Effector CD4-positive, alpha-beta T cell (primary cell): ENCODE results near the gene OTOP2.

ENCODE experiments used
- DNase-seq: peaks from one replicate; pipeline ENCODE4 v3.0.0-alpha.2; 2020

Gene OTOP2

DNA sequence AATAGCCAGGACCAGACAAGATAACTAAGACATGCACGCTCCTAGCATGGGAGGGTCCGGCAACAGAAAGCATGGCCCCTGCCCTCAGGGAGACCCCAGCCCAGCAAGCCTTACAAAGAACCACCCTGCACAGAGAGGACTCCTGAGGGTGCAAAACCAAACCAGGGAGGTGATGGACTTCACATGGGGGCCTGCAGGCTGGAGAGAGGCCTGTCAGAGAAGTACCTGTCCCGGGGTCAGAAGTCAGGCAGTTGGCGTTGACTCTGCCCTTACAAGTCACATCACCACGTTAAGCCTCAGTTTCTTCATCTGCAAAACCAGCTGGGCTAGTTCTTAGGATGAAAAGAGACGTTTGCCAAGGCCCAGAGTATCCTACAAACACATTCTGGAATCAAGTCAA, 4.7 kb downstream of the OTOP2 start:
- DNase-seq = no peak

GRCh38 chr17:74930535-74931036, 6.5 kb downstream of the OTOP2 start:
- no peak for DNase-seq

GRCh38 chr17:74935048-74935447, 11.0 kb downstream of the OTOP2 start:
- no peak for DNase-seq

DNA sequence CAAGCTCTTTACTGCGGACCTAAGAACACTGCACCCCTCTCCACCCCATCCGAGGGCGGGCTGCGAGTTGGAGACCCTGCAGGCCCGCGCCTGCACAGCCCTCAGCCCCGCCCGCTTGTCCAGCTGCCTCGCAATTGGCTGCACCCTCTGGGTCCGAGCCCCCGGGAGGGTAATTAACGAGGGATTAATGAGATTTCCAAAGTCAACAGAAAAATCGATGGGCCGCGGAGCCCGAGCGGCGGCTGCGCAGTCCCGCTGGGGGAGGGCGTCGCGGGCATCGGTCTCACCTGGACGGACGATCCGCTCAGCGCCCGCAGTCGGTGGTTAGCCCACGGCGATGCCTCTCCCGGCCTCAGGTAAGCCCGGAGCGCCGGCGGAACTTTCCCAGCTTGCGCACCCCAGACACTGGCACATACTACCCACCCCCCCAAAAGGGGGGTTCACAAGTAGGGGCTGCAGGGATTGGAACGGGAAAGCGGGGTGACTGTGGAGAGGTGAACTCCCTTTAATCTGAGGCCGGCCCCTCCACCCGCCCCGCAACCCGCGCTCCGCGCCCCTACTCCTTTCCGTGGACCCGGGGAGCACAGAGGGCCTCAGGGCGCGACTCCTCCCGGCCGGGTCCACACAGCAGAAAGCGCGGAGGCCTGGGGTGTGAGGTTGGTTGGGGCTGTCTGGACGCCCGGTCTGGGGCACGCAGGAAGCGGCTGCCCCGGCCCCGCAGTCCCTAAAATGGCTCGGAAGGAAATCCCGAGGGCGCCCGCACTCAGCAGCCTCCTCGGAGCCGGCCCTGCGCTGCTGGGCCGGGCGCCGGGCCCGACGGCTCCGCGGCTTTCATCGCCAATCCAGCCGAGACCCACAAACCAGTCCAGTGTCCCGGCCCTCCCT, 11.8 kb downstream of the OTOP2 start, which contains the start of gene OTOP3:
TSS of gene OTOP3 (plus strand) at position 314 of the 885 bp plus-strand sequence. CDS start at position 338, 24 bp downstream.
- DNase-seq = no peak

GRCh38 chr17:74936470-74936799, 12.4 kb downstream of the OTOP2 start:
- no peak for DNase-seq

DNA sequence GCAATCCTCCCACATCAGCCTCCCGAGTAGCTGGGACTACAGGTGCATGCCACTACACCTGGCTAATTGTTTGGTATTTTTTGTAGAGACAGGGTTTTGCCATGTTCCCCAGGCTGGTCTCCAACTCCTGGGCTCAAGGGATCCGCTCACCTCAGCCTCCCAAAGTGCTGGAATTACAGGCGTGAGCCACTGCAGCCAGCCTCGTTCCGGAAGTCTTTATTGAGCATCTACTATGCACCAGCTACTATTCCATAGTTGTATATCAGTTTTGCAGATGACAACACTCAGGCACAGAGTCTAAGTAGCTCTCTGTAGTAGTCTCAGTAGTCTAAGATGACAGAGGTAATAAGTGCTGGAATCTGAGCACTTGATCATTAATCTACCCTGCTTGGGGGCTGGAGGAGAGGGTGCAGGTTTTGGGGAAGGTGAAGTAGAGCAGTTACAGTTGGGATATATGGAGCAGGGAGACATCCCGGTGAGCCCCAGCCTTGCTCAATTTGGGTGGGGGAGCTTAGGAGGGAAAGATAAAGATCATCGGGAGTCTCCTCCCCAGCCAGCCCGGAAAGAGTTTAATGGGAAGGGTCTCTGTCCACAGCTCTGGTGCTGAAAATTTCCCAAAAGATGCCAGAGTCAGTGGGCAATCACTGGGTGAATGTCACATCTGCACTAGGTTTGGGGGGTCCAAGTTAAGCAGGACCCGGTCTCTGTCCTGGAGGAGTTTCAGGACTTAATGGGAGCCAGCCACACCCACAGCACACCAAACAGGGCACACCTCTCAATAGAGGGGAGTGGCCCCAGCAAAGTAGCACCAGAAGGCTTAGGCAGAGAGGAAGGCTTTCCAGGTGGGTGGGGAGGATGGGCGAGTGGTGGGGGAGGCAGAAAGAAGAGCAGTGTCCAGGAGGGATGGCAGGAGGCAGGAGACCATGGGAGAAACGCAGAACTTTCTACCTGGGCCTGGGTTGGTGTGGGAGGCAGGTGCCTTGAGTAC, 13.3 kb downstream of the OTOP2 start:
- no peak for DNase-seq

DNA sequence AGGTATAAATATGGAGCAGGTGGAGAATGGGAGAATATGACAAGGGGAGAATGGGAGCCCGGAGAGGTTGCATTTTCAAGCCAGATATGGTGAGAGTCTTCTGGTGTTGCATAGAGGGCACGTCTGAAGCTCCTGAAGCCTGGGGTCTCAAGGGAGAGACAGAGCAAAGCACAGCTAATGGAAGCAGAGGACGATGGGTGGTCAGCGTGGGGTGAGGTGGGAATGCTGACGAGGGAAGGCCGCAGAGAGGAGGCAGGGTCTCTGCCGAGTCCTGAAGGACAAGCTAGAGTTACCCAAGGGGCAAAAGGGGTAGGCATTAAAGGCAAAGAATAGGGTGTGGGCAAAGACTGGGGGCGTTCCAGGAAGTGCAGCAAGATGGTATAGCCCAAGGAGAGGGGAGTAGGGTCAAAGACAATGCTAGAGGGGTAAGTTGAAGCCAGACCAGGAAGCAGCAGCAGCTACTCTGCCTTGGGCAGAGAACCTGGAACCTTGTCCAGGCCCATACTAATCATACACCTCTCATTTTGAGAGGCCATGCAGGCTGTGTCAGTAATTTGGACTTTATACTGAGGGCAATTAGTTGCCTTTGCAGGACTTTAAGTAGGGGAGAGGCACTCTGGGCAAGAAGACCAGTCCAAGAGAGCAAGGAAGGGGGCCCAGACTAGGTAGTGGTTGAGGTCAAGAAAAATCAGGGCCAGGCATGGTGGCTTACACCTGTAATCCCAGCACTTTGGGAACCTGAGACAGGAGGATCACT, 14.3 kb downstream of the OTOP2 start:
- no peak for DNase-seq

GRCh38 chr17:74939534-74939933, 15.5 kb downstream of the OTOP2 start:
- DNase-seq = no peak

DNA sequence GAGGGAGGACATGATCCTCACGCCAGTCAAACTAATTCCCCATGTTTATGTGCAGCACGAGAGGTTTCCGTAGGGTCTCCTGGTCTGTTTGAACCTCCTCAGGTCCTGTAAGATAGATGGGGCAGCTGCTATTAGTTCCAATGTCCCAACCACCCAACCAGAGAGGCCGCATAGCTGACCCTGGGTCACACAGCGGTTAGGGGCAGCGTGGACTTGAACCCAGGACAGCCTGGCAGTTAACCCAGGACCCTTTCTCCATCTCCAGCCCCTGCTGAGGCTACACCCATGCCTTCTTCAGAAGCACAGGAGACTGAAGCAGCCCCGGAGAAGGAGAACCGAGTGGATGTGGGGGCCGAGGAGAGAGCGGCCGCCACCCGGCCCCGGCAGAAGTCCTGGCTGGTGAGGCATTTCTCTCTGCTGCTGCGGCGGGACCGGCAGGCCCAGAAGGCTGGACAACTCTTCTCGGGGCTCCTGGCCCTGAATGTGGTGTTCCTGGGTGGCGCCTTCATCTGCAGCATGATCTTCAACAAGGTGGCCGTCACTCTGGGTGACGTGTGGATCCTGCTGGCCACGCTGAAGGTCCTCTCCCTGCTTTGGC, 17.2 kb downstream of the OTOP2 start:
- DNase-seq = no peak

DNA sequence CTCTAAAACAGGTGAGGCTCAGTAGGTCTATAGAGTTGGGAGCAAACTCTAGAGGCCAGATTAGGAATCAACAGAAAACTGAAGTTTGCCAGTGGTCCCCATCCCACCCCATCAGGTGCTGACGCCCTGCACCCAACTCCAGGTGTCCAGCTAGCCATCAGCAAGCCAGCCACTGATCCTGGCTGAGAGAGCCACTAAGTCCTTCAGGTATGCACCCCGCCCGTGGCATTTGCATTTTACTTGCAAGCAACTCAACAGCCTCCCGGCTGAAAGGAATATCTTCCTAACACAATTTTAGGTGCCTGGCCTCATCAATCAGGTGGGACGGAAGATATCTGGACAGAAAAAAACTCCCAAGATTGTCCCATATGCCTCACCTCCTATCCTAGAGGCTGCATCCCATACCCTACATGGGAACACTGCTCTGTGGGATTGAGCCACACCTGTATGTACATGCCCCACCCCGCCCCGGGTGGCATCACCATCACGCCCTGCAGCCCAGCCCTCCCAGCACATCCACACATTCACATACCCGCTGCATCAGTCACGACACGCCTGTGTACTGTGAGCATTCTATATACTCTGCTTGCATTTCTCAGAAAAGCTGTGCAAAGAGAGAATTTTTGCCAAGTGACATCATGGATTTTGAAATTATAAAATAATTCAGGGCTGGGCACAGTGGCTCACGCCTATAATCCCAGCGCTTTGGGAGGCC, 19.9 kb downstream of the OTOP2 start:
- DNase-seq = no peak

GRCh38 chr17:74945543-74945942, 21.5 kb downstream of the OTOP2 start:
- DNase-seq = no peak

DNA sequence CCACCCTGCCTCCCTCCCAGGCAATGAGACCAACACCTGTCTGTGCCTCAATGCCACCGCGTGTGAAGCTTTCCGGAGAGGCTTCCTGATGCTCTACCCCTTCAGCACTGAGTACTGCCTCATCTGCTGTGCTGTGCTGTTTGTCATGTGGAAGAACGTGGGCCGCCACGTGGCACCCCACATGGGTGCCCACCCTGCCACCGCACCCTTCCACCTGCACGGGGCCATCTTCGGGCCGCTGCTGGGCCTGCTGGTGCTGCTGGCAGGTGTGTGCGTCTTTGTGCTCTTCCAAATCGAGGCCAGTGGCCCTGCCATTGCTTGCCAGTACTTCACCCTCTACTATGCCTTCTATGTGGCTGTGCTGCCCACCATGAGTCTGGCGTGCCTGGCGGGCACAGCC, 22.6 kb downstream of the OTOP2 start:
- DNase-seq = no peak

DNA sequence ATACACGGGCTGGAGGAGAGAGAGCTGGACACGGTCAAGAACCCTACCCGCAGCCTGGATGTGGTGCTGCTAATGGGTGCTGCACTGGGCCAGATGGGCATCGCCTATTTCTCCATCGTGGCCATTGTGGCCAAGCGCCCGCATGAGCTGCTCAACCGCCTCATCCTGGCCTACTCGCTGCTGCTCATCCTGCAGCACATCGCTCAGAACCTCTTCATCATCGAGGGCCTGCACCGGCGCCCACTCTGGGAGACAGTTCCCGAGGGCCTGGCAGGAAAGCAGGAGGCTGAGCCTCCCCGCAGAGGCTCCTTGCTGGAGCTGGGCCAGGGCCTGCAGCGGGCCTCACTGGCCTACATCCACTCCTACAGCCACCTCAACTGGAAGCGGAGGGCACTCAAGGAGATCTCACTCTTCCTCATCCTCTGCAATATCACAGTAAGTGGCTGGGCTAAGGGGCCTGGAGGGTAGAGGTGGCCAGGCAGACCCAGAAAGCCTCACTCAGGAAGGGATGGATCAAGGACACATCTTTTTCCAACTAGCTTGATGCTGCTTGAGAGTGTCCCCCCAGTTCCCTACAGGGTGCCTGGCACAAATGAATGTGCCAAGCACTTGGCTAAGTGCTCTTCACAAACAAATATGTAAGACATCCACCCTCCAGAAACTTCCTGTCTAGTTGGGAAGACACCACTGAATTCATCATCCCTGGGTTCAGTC, 23.1 kb downstream of the OTOP2 start:
- DNase-seq = no peak

GRCh38 chr17:74949455-74950115, 25.5 kb downstream of the OTOP2 start:
- DNase-seq = no peak

GRCh38 chr17:74950207-74950606, 26.1 kb downstream of the OTOP2 start:
- no peak for DNase-seq

DNA sequence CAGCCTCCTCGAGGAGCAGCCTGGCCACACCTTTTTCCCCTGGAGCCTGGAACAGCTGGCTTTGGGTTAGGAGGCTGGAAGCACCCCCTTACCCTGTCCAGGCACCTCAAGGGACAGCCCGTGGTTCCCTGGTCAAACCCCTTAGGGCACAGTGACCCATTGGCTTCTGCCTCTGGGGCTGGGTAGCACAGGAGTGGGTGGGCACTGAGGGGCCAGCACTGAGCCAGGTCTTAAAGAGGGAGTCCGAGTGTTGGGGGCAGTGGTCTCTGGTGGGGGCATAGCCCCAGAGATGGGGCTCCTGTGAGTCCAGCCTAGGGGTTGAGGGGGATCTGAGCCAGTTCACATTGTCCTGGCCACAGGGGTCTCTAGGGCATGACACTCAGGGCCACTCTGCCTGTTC, 27.0 kb downstream of the OTOP2 start:
- no peak for DNase-seq

GRCh38 chr17:74951680-74952421, 27.8 kb downstream of the OTOP2 start:
- no peak for DNase-seq

- DNase-seq = no peak
These were observed 28.5 kb downstream of the OTOP2 start for GRCh38 chr17:74952431-74953133.

DNA sequence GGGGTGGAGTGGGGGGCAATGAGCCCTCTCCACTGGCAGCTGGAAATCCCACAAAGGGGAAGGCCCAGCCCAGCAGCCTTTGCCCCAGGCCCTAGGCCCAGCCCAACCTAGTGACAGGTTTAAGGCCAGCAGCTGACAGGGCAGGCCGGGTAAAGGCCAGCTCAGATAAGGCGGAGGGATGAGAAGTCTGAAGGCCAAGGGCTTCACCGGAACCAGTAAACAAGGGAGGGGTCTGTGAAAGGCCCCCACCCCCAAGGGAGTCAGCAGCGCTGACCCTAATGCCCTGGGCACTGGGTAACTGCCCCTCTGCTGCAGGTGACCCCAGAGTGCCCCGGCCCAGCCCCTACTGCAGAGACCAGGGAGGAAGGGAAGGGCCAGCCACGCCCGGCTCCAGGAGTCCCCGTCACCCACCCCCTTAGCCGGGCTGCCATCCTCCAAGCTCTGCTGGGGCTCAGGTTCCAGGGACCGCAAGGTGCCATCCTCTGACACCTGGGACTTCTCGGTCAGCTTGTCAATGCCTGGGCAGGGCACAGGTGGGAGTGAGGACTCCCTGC, 29.1 kb downstream of the OTOP2 start:
- DNase-seq = no peak
